ENCODE measurements around the gene DCC.

DCC gene

DNA sequence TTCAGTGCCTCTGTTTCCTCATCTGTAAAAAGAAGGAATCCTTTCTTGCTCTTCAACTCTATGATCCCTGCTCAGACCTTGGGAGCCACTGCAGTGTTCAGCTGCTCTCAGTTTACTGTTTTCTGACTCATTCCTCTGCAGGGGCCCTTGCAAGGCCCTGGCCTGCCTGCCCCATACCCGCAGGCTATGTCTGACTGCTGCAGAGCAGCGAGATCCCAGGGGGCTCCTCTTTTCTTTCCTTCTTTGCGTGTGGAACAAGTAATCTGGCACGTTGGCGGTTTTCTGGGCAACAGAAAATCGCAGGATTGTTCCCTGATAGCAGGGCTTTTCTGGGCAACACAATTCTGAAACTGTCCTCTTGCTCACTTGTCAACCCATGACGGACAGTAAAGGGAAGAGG, 376.0 kb downstream of the DCC start:
- DNase-seq: no peak

DNA sequence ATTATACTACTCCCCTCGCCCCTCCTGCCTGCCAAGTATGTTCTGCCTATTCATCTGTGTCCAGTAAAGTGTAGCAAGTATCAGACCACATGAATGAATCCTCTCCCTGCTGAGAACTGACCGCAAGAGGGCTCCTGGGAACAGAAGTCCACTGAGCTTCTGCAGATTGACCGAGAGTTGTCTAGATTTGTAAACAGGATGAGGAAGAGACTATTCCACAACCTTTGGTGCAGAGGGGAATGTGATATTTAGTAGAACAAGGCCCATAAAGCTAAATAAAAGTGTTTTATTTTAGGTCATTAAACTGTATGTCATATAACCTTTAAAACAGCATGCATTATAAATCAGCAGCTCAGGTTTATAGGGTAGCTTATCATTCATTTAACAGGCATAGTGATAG, 377.0 kb downstream of the DCC start:
- DNase-seq: no peak

DNA sequence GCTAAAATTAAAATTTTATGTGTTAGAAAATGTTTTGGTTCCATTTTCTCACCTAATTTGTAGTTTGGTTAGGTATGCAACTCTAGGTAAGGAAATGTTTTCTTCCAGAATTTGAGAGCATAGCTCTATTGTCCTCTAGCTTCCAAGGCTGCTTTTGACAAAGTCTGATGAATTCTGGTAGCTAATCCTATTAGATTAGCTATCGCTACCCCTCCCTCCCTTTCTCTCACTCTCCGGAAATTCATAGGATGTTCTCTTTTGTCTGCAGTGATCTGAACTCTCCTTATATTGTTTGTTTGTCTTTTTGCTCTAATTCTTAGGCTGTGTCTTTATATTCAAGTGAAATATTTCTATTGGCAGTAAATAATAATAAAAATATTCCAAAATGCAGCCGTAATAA, 382.9 kb downstream of the DCC start:
- no peak for DNase-seq

DNA sequence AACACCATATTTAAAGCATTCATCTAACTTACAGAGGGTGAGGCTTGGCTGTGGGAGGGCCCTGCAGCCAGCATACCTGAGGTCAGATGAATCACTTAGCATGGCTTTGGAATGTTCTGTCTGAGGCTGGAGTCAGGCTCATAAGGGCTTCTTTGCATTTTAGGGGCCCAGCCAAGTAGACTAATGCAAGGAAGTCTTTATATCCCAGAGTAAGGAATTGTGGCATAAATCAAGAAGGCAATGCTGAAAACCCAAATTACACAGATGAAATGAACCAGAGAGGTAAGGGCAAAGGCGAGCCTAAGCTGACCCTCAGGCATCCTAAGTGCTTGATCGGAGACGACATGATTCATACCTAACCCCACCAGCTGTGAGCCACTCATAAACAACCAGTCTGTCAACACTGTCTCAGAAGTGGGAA, 383.6 kb downstream of the DCC start:
- no peak for DNase-seq

DNA sequence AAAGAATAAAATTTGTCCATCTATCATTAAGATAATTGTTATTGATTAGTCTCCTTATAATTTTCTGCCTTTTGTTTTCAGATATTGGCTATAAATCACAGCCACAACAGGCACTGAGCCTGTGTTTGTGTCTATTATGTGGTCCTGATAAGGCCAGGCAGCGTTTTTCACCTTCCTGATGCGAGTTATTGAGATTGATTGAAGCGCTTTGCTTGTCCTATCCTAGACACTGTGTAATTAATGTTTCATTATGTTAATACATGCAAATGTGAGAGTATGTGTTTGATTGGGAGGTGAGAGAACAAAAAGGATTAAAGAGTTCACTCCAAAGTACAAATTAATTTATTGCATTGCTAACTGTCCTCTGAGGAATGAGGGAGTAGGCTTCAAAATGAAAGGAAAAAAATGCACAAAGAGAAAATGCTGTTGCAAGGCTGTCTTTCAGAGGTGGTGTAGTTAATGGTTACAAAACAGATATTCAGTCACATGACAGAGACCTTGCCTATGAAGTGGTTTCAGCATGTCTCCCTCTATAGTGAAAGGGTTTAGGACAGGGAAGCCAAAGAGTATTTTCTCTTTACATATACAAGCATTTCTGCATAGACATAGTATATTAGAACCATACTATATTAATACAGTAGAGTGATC, 391.1 kb downstream of the DCC start:
- no peak for DNase-seq

DNA sequence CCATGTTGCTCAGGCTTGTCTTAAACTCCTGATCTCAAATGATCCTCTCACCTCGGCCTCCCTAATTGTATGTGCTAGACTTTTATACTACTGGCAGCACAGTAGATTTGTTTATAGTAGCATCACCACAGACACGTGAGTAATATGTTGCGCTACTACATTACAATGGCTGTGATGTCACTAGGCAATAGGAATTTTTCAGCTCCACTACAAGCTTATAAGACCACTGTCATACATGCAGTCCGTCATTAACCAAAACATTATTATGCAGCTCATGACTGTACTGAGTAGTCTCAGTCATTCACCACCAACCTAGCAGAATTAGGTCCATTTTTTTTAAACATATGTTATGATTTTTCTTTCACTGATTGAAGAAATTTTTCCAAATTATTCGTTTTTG, 398.9 kb downstream of the DCC start:
- DNase-seq: no peak

DNA sequence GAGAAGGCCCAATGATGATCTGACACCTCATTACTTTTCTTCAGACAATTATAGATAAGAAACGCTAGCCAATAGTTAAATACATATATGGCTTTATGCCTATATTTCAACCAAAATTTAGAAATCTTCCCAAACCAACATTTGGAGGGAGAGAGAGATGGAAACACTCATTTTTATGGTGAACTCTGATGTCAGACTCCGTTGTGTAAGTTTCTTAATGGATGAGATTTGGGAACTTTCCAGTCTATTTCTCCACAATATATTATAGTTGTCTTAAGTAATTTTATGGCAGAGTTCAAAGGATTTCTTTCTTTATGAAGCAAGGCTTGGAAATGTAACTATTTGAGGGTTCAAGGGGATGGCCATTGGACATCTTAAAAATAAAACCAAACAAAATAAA, 407.0 kb downstream of the DCC start:
- DNase-seq: no peak

DNA sequence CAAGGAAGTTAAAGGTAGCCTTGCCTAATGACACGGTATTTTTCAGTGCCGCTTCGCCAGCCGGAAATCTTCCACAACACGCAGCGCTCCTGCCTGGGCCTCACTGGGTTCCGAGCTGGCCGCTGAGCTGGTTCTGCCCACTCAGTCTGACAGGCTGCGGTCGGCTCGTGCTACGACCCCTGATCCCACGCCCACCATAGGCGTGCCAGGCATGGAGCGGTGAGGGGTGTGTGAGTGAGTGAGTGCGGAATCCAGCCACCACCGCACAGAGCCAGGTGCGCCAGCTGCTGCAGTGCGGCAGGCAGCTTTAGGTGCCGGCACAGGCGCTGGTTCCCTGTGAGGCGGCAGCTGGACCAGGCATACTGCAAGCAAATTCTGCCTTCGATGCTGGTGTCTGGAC, 407.9 kb downstream of the DCC start:
- no peak for DNase-seq

DNA sequence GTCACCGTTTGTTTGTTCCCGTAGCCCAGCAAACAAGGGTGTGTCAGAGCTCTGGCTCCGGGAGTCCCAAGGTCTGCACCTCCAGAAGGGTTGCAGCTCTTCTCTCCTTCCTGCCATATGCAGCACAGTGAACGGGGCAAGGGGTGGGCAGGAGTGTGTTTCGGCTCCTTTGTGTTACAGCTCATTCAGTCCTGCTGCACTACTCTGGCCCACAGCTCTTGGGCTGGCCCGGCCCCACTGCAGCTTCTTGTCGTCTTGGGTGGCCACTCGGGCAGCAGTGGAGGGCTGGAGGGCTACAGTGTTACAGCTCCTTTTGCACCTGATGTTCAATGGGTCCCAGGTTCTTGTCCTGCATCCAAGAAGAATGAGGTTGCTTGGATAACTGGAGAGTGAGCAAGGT, 408.3 kb downstream of the DCC start:
- no peak for DNase-seq

DNA sequence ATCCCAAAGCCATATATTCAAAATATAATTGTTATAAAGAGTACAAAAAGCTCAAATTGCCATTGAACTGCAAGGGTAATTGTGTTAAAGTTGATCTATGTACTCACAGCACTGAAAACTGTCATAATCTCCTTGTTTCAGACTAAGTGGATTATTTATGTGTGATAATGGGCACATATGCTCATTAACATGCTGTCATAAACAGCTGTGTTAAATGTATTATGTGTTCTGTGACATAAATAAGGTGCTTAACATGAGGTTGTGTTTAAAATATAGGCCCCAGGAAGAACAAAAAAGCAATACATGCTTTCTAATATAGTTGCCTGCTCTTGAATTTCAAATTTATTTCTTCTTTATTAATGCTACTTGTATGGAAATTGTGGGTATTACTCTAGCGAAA, 409.5 kb downstream of the DCC start:
- no peak for DNase-seq

DNA sequence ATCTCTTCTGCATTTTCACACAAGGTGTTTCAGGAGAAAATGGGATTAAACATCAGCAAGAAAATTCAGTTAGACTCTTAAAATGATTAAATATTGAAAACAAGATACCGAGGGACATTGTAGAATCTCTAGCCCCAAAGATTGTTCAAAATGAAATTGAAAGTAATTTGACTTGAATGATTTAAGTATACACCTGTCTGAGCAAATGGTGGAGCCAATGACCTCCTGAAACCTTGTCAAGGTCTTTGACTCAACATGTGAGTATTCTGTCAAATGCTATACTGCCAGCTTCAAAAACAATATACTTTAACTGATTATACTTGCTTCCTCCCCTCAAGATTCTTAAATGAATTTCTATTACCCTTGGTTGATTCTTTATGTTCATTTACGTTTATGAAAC, 411.0 kb downstream of the DCC start:
- no peak for DNase-seq

DNA sequence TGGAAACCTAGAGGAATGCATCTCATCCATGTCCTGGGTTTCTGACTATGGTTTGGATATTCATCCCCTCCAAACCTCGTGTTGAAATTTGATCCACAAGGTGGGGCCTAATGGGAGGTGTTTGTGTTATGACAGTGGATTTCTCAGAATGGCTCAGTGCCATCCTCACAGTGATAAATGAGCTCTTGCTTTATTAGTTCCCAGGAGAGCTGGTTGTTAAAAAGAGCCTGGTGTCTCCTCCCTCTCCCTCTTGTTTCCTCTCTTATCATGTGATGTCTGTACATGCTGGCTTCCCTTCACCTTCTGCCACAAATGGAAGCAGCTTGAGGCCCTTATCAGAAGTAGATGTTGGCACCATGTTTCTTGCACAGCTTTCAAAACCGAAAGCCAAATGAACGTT, 424.3 kb downstream of the DCC start:
- DNase-seq: no peak

DNA sequence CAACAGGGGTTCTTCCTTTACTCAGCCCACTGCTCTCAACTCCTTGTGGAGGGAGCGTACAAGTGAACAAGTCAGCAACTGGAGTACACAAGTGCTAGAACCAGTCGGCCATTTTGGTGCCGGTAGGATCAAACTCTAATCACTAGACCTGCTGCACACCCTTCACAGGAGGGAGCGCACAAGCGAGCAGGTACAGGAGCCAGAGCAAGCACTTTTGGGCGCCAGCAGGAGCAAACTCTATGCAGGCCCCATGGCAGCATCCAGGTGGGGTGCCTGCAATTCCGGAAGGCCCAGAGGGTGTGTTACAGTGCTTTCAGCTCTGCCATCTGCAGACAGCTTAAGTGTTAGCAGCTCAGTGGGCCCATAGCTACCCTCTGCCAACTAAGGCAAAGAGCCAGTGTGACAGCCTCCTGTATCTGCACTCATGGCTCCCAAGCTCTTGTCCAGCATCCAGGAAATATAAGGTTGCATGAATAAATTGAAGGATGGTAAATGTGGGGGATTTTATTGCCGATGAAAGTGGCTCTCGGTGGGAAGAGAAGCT, 426.1 kb downstream of the DCC start:
- DNase-seq: no peak

DNA sequence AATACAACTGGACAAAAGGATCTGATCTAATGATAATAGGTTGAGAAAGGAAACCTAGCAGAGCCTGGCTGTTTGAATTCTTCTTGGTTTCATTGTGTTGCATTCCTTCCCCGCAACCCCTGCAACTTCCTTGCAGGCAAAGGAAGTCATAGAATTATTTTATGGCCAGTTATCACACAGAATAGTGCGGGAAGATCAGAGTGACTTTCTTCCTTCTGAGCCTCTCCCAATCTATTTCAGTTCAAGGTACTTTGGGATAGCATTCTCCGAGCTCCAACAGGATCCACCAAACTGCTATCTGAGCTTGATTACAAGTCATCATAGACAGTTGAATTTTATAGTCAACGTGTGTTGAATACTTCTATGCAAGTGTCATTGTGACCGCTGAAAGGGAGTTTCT, 441.1 kb downstream of the DCC start:
- DNase-seq: no peak

DNA sequence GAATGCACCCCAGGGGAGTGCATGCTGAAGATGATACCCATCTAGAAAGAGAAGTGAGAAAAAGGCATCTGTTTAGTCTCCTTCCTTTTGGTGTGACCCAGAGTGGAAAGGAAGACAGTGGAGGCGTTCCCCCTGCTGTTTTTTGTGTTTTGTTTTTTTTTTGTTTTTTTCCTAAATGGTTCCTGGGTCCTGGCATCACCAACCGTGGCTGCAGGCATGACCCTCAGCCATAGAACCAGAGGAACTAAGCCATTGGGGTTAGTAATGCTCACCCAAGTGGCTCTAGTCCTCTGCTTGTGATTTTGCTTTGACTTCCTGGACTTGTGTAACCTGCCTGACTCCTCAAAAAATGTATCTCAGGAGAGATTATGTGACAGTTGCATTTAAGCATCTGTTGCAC, 451.3 kb downstream of the DCC start:
- no peak for DNase-seq

DNA sequence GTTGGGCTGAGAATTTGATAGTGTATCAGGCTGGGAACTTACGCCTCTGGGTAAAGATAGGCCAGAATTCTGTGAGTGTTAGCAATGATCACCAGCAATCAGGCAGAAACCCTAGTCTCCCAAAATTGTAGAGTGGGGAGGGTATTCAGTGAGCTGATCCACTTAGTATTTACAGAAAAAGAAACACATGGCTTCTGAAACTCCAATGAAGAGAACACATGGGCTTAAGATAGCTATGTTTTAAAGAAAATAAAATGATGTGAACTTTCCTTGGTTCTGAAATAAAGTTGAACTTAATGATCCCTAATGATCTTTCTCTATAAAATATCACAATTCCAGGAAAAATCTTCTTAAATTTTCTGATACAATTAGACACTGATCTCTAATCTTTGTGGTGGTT, 472.8 kb downstream of the DCC start:
- DNase-seq: no peak

DNA sequence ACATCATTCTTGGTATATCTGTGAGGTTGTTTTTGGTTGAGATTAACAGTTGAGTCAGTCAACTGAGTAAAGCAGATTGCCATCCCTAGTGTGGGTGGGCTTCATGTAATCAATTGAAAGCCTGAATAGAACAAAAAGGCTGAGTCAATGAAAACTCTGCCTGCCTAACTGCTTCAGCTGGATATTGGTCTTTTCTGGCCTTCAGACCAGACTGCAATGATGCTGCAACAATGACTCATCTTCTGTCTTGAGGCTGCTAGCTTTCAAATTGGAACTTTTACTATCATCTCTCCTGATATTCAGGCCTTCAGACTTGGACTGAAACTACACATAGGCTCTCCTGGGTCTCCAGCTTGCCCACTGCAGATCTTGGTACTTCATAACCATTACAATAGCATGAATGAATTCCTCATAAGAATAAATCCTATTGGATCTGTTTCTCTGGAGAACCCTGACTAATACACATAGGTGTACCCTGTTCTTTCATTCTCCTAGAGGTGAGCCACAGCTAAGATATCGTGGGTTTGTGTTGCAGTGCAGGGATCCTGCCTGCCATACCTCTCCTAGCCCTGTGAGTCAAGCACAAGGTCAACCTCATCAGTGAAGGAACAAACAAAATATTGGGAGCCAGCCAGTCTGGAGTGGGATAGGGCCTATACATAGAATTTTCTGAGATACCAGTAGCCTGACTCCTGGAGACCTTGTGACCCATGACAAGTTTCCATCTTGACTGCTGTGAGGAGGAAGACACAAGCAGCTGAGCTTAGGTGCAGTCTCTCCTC, 473.8 kb downstream of the DCC start:
- DNase-seq: no peak

DNA sequence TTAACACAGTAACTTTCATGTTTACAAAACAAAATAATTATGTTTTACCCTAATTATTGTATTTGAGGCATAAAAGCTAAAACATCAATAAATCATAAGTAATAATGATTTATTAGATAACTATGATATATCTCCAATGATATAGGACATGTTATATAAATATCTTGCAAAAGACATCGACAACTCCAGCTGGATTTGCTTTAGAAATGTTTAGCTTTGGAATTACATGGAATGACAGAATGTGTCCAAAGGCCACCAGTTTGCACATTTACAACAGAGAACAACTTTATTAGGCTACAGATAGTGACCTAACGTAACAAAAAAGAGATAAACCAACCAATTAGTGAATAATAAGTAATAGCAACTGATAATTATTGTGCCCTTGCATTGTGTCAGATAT, 475.7 kb downstream of the DCC start:
- no peak for DNase-seq

DNA sequence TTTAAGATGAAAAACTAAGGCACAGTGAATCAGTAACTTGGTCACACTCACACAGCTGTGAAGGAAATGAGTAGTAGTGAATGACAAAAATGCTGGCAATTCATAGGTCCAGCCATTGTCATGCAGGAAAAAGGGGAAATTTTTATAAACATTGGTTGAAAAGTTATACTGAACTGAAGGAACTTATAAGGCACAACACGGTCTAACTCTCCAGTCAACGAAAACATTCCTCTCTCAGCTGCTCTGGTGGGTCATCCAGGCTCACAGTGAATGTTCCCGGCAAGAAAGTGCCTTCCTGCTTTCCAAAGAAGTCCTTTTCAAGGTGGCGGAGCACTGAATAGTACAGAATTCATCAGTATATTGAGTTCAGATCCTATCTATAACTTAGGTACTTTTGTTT, 476.1 kb downstream of the DCC start:
- DNase-seq: no peak

DNA sequence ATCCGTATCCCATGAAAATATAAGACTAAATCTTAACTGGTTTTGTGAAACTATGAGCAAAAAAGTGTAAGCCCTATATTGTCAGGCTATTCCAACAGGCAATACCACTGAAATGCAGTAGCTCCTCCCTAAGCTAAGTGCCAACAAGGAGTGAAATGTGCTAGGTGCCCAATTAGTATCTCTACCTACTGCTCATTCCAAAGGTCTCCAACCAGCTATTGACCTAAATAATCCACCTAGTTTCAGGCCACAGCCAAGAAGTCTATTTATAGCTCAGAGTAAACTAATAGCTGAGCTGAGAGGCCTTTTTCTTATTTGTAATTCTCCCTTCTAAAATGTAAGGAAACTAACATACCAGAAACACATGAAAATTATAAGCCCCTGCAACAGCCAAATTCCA, 482.2 kb downstream of the DCC start:
- no peak for DNase-seq

DNA sequence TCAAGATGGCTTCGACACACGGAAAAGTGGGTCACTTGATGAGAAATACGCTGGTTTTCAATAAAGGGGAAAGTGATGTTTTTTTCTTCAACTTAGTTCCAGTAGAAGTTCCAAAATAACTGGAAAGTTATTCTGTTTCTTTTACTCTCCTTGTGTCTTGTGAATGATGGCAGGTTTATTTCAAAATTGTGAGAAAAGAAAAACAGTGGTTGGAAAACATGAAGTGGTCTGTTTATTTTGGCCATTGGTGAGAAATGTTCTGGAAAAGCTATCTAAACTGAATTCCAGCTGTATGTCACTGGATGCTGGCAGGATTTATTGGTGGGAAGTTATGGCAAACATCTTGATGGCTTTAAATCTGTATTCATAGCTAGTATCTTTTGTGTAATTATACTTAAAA, 484.1 kb downstream of the DCC start:
- no peak for DNase-seq

DNA sequence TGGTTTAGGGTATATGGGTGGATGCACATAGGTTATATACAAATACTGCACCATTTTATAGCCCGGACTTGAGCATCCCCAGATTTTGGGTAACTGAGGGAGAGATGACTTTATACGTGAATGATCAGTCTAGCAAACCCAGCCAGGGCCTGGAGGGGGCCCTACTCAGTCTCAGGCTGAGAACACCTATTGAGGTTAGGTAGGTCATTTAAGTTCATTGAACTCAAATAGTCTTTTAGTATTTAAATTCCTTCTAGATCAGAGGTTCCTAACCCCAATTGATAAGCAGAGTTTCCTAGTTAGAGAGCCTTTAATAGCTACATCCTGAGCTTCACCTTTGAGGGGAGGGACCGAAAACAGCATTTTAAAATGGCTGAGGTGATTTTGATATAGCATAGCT, 487.0 kb downstream of the DCC start:
- DNase-seq: no peak

DNA sequence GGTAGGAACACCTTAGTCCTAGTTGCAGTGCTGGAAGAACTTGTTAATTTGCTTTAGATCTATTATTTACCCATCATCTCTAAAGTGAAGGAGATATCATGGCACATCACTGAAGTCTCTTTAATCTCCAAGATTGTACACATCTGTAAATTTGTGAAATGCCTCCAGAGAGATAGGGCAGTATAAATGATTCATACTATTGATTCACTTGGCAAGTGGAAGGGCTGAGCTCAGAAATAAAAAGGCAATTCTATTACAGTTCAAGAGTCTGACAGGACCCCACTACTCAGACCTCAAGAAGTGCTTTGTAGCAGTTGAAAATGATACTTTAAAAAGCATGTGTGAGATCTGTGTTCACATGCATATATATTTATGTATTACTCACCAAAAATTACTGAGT, 489.3 kb downstream of the DCC start:
- DNase-seq: no peak

DNA sequence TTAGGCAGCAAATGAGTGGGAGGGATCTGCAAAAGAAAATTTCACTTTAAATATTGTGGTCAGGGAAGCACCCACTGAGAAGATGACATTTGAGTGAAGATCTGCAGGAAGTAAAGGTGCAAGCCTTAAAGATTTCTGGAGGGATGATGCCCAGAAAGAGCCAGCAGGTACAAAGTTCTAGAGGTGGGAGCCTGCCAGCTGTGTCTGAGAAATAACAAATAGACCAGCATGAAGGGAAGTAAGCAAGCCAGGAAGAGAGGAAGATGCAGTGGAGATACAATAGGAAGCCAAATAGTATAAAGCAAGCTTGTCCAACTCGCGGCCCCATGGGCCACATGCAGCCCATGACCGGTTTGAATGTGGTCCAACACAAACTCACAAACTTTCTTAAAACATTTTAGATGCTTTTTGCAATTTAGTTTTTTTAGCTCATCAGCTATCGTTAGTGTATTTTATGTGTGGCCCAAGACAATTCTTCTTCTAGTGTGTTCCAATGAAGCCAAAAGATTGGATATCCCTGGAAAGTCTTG, 489.9 kb downstream of the DCC start:
- no peak for DNase-seq

DNA sequence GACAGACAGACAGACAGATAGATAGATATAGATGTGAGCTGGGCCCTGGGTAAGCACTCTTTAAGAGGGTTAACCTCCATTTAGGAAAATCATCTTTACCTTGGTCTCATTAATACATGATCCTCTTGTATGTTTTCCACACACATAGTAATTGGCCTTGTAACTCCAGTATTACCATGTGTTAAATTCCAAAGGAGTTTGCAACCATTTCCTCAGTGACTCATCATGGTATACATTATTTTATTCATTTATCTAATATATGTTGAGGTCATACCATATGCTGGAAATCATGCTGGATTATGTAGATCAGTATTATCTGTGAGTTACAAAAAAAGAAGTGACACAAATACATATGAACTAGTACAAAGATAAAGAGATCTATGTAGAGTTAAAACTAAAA, 504.3 kb downstream of the DCC start:
- no peak for DNase-seq

All from NK-92 treated with Interleukin-12 subunit alpha and Interleukin-12 subunit beta, amount 100 ng/mL, for 24 hours (cell line).